ENCODE measurements around the gene ATP8A2.

DNA sequence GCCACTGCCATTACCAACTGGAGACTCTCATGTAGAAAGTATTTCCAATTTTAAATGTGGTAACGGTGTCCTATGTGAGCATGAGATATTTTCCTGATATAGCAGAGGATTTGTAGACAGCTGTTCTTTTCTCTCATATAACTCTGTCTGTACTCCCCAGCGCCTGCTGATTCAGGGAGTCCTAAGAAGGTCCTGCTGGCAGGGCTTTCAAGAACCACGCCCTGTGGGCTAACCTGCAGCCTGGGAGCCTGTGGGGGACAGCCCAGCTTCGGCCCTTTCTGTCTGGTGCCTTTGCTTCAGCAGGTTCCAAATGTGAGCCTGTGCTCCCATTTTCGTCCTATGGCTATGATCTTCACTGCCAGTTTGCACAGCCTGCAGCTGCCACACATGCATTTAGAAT, 316.8 kb downstream of the ATP8A2 start:
- no peak for TF ChIP-seq CTCF (IDR thresholded peaks at IDR 0.05)
- no peak for TF ChIP-seq POLR2A (IDR thresholded peaks at IDR 0.05)
